ENCODE results near the gene DHCR24. TPM values are rescaled to one million over a fixed set of nuclear protein-coding genes. Genes with fewer than 3 reads are reported as not detected.

DHCR24 gene
- total RNA-seq (2022; extraction: Qiagen RNA extraction), result 38.7 to 50.1 TPM (median 44.8 TPM) in 5 replicates

GRCh38 chr1:54886724-54887664 is at the start of gene DHCR24:
TSS of gene DHCR24 (minus strand) at chr1:54887195. CDS start at chr1:54887119, 76 bp downstream.

GRCh38 chr1:54800899-54801759 is 85.9 kb downstream of the DHCR24 start, which contains the start of gene TTC22:
TSS of gene TTC22 (minus strand) at chr1:54801323. CDS start at chr1:54801163, 160 bp downstream.

Other genes starting within 250 kb of the DHCR24 start
- gene MROH7, start 245.4 kb downstream of the DHCR24 start, total RNA-seq (2022; extraction: Qiagen RNA extraction), result not detected in 5 replicates
- gene TTC4, start 171.3 kb downstream of the DHCR24 start, total RNA-seq (2022; extraction: Qiagen RNA extraction), result 25.1 to 31.4 TPM (median 27.4 TPM) in 5 replicates
- gene PARS2, start 122.7 kb downstream of the DHCR24 start, total RNA-seq (2022; extraction: Qiagen RNA extraction), result 4.0 to 5.2 TPM (median 4.8 TPM) in 5 replicates
- not detected in 5 replicates for gene TTC22, start 85.9 kb downstream of the DHCR24 start, total RNA-seq (2022; extraction: Qiagen RNA extraction)
- 0.49 to 0.86 TPM (median 0.63 TPM) in 5 replicates for gene TMEM61, start 93.4 kb upstream of the DHCR24 start, total RNA-seq (2022; extraction: Qiagen RNA extraction)
- gene BSND, start 111.7 kb upstream of the DHCR24 start, total RNA-seq (2022; extraction: Qiagen RNA extraction), result not detected in 5 replicates
- 2.0 to 3.8 TPM (median 3.0 TPM) in 5 replicates for gene PCSK9, start 152.4 kb upstream of the DHCR24 start, total RNA-seq (2022; extraction: Qiagen RNA extraction)